ENCODE results near the gene C5orf63. TPM values are rescaled to one million over a fixed set of nuclear protein-coding genes. Genes with fewer than 3 reads are reported as not detected.
"Not testable (repeated sequence)": the region's sequence is repeated elsewhere in the genome, so short reads cannot be mapped to it uniquely, and the experiment has no call there.

The C5orf63 gene
- total RNA-seq, 1 donor from 2014 or later: not detected

- Histone ChIP-seq H3K27ac (no peak overlapping the region), H3K36me3 (no peaks in the 10 kb centered on the region), H3K4me3 (no peak overlapping the region), H3K27me3 (no peaks in the 10 kb centered on the region), H3K9me3 (no peaks in the 10 kb centered on the region), H3K4me1 (no peaks in the 10 kb centered on the region)
- no peak for DNase-seq (ENCODE audit: low spot score in 2 of 2)
- intact Hi-C loops (cut with DNase I): no loop called here
- TF ChIP-seq CTCF (IDR thresholded peaks at IDR 0.05): no peak
These were observed 11.3 kb downstream of the C5orf63 start for GRCh38 chr5:127061956-127062355.

- Histone ChIP-seq H3K27me3 (no peaks in the 10 kb centered on the region), H3K27ac (no peak overlapping the region), H3K4me1 (no peaks in the 10 kb centered on the region), H3K9me3 (no peaks in the 10 kb centered on the region), H3K36me3 (no peaks in the 10 kb centered on the region), H3K4me3 (no peak overlapping the region)
- intact Hi-C loops (cut with DNase I): no loop called here
- DNase-seq (ENCODE audit: low spot score in 2 of 2): no peak
- TF ChIP-seq CTCF (IDR thresholded peaks at IDR 0.05): no peak
These were observed 11.8 kb downstream of the C5orf63 start for GRCh38 chr5:127061537-127061936.

GRCh38 chr5:127060470-127060985 lies 12.8 kb downstream of the C5orf63 start:
- H3K36me3 ChIP-seq: no peaks in the 10 kb centered on the region
- no peaks in the 10 kb centered on the region for H3K9me3 ChIP-seq
- no peak for TF ChIP-seq CTCF (IDR thresholded peaks at IDR 0.05)
- H3K4me1 ChIP-seq: no peaks in the 10 kb centered on the region
- intact Hi-C loops (cut with DNase I): no loop called here
- no peak overlapping the region for H3K27ac ChIP-seq
- no peak overlapping the region for H3K4me3 ChIP-seq
- DNase-seq (ENCODE audit: low spot score in 2 of 2): no peak
- no peaks in the 10 kb centered on the region for H3K27me3 ChIP-seq

- no peak overlapping the region for H3K27ac ChIP-seq
- no peaks in the 10 kb centered on the region for H3K36me3 ChIP-seq
- DNase-seq (ENCODE audit: low spot score in 2 of 2): no peak
- no peaks in the 10 kb centered on the region for H3K27me3 ChIP-seq
- no peak for TF ChIP-seq CTCF (IDR thresholded peaks at IDR 0.05)
- no peaks in the 10 kb centered on the region for H3K9me3 ChIP-seq
- no peak overlapping the region for H3K4me3 ChIP-seq
- intact Hi-C loops (cut with DNase I): no loop called here
- no peaks in the 10 kb centered on the region for H3K4me1 ChIP-seq
These were observed 16.4 kb downstream of the C5orf63 start for GRCh38 chr5:127056896-127057295.

GRCh38 chr5:127055880-127056653 lies 17.2 kb downstream of the C5orf63 start:
- Histone ChIP-seq H3K9me3 (no peaks in the 10 kb centered on the region), H3K4me3 (no peak overlapping the region), H3K4me1 (no peaks in the 10 kb centered on the region), H3K27ac (no peak overlapping the region), H3K27me3 (no peaks in the 10 kb centered on the region), H3K36me3 (no peaks in the 10 kb centered on the region)
- TF ChIP-seq CTCF (IDR thresholded peaks at IDR 0.05): no peak
- intact Hi-C loops (cut with DNase I): no loop called here
- no peak for DNase-seq (ENCODE audit: low spot score in 2 of 2)

GRCh38 chr5:127053551-127053950 lies 19.8 kb downstream of the C5orf63 start:
- H3K4me1 ChIP-seq; H3K27ac ChIP-seq; intact Hi-C loops (cut with DNase I); H3K9me3 ChIP-seq; H3K36me3 ChIP-seq; H3K27me3 ChIP-seq; DNase-seq (ENCODE audit: low spot score in 2 of 2); H3K4me3 ChIP-seq: not testable (repeated sequence)
